Activated T-cell treated with anti-CD3 and anti-CD28 coated beads, Interleukin-2, amount 50 U/mL, for 4 hours (primary cell): ENCODE measurements around the gene PNPLA7. TPM values are rescaled to one million over a fixed set of nuclear protein-coding genes. Genes with fewer than 3 reads are reported as not detected.

ENCODE experiments used
- ATAC-seq, 2 donors: fragments of 200-7000 bp; cut with Tn5 transposase; one replicate each; pipeline ENCODE4 v1.10.0; 2021
- DNase-seq: peaks from one replicate; pipeline ENCODE4 v3.0.0-alpha.2; 2020
- H3K27me3 Mint-ChIP-seq: one replicate; pipeline ENCODE4 v1.8.0; 2021; ENCODE audit warnings: low read depth, mixed read lengths
- H3K36me3 Mint-ChIP-seq: one replicate; pipeline ENCODE4 v1.8.0; 2022; ENCODE audit warnings: mixed read lengths; ENCODE audit not compliant: insufficient read depth
- H3K4me1 Mint-ChIP-seq: one replicate; pipeline ENCODE4 v1.8.0; 2021; ENCODE audit warnings: low read depth, mixed read lengths
- H3K4me3 Mint-ChIP-seq: one replicate; pipeline ENCODE4 v1.8.0; 2021; ENCODE audit warnings: mild to moderate bottlenecking, moderate library complexity, mixed read lengths
- H3K9me3 Mint-ChIP-seq: one replicate; pipeline ENCODE4 v1.8.0; 2021; ENCODE audit warnings: mixed read lengths
- total RNA-seq, 3 donors: library from RNA; stranded (reverse); gene quantifications; one replicate each; pipeline ENCODE4 v1.2.1, GENCODE V29; 2021

Gene PNPLA7
- total RNA-seq, 3 donors from 2014 or later, result 1.3 to 1.9 (median 1.8) TPM

DNA sequence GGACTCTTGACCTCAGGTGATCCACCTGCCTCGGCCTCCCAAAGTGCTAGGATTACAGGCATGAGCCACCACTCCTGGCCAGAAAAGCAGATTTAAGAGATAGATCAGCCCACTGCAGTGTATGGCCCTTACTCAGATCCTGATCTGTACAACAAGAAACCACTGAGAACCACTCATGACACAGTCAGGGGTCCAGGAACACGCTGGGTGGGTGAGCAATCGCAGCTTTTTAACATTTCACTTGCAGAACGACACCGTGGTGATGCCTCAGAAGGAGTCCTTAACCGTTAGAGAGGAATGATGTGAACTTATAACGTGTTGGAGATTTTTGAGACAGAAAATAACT is 45.8 kb downstream of the PNPLA7 start:
- Mint-ChIP-seq H3K4me1 (no peaks in the 10 kb centered on the region), H3K27me3 (no peaks in the 10 kb centered on the region), H3K9me3 (no peaks in the 10 kb centered on the region), H3K36me3 (no peaks in the 10 kb centered on the region), H3K4me3 (no peak overlapping the region)
- ATAC-seq, result no peak
- no peak for DNase-seq

DNA sequence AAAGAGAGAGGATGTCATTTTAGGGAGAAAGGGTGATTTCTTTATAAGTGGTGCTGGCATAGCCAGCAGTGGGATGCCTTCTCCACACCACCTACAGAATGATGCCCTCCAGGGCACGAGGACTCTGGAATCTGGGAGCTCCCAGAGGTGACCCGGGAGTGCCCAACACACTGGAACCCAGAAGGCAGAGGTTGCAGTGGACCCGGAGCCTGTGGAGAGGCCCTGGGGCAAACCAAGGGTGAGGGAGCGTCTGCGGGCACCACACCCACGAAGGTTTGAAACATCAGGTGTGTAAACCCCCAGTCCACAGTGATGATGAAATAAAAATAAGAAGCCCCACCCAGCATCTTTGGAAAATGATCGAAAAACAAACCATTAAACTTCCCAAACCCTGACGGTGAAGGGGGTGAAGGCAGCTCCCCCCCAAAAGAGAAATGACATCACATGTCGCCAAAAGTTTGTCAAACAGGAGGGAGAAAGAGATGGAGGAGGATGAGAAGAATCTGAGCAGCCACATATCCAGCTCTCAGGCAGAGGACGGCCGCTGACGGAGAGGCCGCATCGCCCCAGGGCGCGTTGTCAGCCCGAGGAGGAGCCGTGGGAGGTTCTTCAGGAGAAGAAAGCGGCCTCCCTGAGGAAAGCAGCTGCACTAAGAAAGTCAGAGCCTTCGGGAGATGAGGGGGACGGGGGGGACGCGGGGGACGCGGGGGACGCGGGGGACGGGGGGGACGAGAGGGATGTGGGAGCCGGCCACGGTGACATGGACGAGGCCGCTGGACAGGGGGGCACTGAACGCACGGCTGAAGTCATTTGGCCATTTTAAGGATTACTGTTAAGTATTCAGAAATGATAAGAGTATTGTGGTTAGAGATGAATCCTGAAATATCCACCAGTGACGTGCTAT is 47.9 kb downstream of the PNPLA7 start:
- ATAC-seq, result no peak
- H3K36me3 Mint-ChIP-seq, result no peaks in the 10 kb centered on the region
- H3K27me3 Mint-ChIP-seq, result no peaks in the 10 kb centered on the region
- H3K9me3 Mint-ChIP-seq, result no peaks in the 10 kb centered on the region
- no peak for DNase-seq
- no peaks in the 10 kb centered on the region for H3K4me1 Mint-ChIP-seq
- no peak overlapping the region for H3K4me3 Mint-ChIP-seq

DNA sequence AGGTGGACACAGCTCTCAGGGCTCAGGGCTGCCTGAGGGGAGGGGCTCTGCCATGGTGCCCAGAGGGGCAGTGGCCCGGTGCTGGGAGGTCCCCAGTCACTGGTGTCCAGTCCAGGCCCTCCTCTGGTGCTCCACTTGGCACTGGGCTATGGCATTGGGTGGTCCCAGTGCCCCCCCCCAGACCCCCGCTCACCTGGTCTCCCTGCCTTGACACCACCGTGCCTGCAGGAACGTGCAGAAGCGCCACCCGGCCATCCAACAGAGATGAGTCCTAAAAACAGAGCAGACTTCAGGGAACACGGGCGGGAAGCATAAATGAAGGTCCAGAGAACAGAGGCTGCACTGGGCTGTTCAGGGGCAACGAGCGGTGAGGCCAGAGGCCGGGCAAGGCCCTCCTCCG is 48.7 kb downstream of the PNPLA7 start:
- no peak for ATAC-seq
- DNase-seq, result no peak
- Mint-ChIP-seq H3K9me3 (no peaks in the 10 kb centered on the region), H3K4me1 (no peaks in the 10 kb centered on the region), H3K36me3 (no peaks in the 10 kb centered on the region), H3K27me3 (no peaks in the 10 kb centered on the region), H3K4me3 (no peak overlapping the region)

DNA sequence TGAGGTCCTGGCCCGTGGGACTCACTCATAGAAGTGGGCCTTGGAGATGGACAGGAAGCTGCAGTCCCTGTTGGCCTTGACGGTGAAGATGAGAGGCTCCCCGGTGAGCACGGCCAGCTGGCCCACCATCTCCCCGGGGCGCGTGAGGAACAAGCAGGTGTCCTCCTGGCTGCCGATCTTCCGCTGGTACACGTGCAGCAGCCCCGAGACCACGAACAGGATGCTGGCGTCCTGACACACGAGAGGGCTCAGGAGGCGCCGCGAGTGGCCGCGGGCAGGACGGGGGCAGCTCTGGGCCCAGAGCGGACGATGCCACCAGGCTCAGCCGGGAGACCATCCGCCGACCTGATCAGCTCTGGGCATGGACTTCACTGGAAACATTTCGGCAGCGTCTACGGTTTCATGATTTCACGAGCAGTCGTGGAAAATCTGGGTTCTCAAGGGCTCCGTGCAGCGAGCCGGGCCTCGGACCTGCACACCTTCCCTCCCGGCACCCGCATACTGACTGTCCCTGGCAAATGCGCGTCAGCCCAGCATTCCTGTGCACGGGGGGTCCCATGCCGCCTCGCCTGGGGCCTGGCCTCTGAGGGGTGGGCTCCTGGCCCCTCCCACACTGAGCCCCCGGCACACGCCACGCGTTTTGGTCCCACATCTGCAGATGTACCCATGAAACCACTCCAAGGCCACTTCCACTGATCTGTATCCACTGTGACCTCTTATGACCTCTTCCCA is 49.4 kb downstream of the PNPLA7 start:
- no peaks in the 10 kb centered on the region for H3K9me3 Mint-ChIP-seq
- DNase-seq (no peak), ATAC-seq (no peak)
- H3K36me3 Mint-ChIP-seq, result no peaks in the 10 kb centered on the region
- no peaks in the 10 kb centered on the region for H3K4me1 Mint-ChIP-seq
- H3K4me3 Mint-ChIP-seq, result no peak overlapping the region
- no peaks in the 10 kb centered on the region for H3K27me3 Mint-ChIP-seq

DNA sequence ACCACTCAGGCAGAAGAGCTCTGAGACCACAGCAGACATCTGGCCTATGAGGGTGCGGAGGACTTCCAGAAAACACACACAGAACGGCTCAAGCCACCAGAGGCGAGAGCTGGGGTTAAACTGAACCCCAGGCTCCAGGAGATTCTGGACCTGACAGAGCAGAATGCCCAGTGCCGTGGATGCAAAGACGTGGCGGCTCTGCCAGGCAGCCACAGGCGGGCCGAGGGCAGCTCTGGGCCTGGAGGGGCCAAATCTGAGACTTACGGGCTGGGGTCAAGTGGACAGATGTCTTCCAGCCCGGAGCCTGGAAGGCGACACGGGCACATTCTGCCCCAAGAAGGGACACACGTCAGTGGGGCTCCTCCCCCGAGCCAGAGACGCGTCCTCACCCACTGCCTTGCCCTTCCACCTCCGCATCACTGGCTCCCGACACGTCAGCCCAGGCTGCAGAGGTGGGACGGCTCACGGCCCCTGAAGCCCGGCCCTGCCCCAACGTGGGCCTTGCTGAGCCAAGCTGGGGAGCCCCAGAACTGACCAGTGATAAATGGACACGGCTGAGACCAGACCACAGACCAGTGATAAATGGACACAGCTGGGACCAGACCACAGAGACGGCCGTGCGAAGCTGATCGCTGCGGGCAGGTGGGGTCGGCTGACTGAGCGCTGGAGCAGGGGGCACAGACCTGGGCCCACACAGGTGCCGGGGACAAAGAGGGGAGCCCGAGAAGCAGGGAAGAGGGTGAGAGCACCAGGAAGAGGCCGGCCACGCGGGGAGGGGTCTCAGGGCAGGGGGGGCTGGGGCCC is 50.1 kb downstream of the PNPLA7 start:
- Mint-ChIP-seq H3K9me3 (no peaks in the 10 kb centered on the region), H3K36me3 (no peaks in the 10 kb centered on the region), H3K4me1 (no peaks in the 10 kb centered on the region), H3K27me3 (no peaks in the 10 kb centered on the region), H3K4me3 (no peak overlapping the region)
- ATAC-seq (no peak), DNase-seq (no peak)

DNA sequence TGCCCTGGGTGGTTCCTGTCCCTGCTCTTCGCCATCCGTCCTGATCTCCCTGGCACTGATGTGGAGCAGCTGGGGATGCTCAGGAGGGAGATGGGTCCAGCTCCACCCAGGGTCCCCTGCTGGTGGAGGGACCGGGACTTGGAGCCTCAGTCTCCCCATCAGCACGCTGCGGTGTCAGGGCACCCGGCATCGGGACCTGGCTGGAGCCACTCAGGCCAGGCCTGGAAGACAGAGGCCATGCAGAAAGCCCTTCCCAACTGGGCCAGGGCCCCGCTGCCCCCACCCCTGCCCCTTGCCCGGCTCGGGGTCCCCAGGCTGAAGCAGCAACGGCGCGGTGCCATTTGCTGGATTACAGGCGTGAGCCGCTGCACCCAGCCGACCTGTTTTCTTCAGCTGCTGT is 50.8 kb downstream of the PNPLA7 start:
- DNase-seq (no peak), ATAC-seq (no peak)
- H3K36me3 Mint-ChIP-seq, result no peaks in the 10 kb centered on the region
- no peaks in the 10 kb centered on the region for H3K9me3 Mint-ChIP-seq
- H3K4me3 Mint-ChIP-seq, result no peak overlapping the region
- peaks cover under 1% of the 10 kb centered on the region for H3K4me1 Mint-ChIP-seq
- no peaks in the 10 kb centered on the region for H3K27me3 Mint-ChIP-seq

DNA sequence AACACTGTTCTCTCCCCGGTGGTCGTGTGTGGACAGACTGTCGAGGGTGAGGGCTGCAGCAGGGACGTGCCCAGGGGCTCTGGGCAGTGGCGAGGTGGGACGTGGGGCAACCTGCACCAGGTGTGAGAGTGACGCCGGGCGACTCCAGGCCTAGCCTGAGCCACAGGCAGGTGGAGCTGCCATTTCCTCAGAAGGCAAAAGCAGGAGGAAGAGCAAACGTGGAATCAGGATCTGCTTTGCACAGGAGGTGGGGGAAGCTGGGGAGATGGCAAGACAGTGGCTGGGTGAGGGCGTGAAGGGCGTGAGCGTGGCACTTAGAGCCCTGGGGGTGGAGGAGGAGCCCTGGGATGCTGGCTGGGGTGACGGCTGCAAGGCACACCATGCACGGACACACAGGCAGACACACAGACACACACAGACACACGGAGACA is 51.5 kb downstream of the PNPLA7 start:
- no peaks in the 10 kb centered on the region for H3K27me3 Mint-ChIP-seq
- peaks cover 5% of the 10 kb centered on the region for H3K4me1 Mint-ChIP-seq
- no peaks in the 10 kb centered on the region for H3K36me3 Mint-ChIP-seq
- ATAC-seq (no peak), DNase-seq (no peak)
- no peak overlapping the region for H3K4me3 Mint-ChIP-seq
- H3K9me3 Mint-ChIP-seq, result no peaks in the 10 kb centered on the region

DNA sequence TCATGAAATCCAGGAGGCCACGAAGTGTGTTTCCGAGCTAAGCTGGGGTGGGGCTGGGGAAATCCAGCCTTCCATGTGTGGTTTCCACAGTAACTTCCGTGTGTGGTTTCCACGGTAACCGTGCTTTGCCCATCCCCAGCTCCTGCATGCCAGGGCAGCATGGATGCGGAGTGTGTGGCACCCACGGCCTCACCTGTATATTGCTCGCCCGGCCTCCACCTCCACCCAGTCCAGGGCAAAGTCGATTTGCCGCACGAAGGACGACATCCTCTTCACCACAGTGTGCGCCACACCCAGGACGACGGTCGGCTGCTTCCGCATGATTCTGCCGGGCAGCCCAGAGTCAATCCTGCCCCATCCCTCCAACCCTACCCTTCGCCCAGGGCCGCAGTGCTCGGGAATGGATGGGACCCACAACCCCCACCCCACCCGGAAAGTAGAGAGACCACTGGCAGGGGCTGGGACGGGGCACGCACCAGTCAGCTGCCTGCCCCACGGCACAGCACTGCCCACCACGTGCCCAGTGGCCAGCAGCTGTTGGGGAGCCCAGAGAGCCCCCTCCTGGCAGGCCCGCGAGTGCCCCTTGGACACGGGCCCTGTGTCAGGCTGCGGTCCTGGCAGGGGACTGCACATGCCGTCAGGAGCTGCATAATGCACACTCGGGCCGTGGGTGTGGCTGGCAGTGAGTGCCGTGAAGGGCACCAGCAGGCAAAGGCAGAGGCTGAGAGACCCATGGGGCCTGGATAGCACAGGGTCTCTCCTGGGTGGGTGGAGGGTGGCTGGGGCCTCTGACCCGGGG is 52.1 kb downstream of the PNPLA7 start:
- no peaks in the 10 kb centered on the region for H3K9me3 Mint-ChIP-seq
- H3K36me3 Mint-ChIP-seq, result no peaks in the 10 kb centered on the region

DNA sequence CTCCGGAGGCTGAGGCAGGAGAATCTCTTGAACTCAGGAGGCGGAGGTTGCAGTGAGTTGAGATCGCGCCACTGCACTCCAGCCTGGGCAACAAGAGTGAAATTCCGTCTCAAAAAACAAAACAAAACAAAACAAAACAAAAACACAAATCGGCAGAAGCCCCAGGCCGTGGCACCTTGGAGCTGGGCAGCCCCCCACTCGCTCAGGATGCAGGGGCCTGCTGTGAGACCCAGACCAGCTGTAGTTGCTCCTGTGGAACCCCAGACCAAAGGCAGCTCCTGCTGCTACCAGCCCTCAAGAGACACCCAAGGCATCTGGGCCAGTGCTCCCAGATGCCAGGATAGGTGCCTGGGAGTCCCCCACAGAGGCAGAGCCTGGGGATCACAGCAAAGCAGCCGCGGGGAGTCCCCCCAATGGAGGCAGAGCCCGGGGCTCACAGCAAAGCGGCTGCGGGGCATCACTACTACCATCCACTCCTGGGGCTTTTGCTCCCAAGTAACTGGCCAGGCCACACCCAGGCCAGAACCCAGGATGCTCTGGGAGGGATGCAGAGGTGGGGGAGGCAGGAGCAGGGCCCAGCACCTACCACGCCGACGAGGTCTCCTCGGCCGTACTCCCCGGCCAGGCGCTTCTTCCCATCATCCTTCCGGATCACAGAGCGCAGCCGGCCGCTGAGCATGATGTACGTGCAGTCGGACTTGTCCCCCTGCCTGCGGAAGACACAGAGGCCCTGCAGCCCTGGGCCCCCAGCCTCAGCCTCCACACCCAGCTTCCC is 53.4 kb downstream of the PNPLA7 start:
- Mint-ChIP-seq H3K4me1 (peaks cover 5% of the 10 kb centered on the region), H3K4me3 (no peak overlapping the region), H3K9me3 (no peaks in the 10 kb centered on the region), H3K27me3 (no peaks in the 10 kb centered on the region), H3K36me3 (no peaks in the 10 kb centered on the region)
- ATAC-seq (no peak), DNase-seq (no peak)

More for the DNA sequence above, 52.1 kb downstream of the PNPLA7 start:
- no peak for ATAC-seq
- no peak for DNase-seq
- Mint-ChIP-seq H3K4me3 (no peak overlapping the region), H3K4me1 (peaks cover 5% of the 10 kb centered on the region), H3K27me3 (no peaks in the 10 kb centered on the region)

DNA sequence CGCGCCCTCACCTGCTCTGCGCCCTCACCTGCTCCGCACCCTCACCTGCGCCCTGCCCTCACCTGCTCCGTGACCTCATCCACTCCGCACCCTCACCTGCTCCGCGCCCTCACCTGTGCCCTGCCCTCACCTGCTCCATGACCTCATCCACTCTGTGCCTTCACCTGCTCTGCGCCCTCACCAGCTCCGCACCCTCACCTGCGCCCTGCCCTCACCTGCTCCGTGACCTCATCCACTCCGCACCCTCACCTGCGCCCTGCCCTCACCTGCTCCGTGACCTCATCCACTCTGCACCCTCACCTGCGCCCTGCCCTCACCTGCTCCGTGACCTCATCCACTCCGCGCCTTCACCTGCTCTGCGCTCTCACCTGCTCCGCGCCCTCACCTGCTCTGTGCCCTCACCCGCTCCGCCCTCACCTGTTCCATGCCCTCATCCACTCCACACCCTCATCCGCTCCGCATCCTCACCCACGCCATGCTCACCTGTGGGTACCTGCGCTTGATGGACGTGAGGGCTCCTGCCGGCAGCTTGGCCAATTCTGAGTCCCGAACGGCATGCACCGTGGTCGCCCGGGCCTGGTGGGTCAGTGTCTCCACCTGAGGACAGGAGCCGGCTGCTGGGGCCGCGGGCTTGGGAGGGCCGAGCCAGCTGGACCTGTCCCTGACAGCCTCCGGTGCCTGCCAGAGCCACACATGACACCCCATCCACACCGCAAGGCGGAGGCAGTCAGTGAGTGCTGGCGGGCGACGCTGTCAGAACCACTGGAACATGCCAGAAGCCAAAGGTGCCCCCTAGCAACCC is 55.5 kb downstream of the PNPLA7 start:
- ATAC-seq (no peak), DNase-seq (no peak)
- Mint-ChIP-seq H3K9me3 (no peaks in the 10 kb centered on the region), H3K27me3 (no peaks in the 10 kb centered on the region), H3K36me3 (no peaks in the 10 kb centered on the region), H3K4me3 (no peak overlapping the region), H3K4me1 (peaks cover 8% of the 10 kb centered on the region)

DNA sequence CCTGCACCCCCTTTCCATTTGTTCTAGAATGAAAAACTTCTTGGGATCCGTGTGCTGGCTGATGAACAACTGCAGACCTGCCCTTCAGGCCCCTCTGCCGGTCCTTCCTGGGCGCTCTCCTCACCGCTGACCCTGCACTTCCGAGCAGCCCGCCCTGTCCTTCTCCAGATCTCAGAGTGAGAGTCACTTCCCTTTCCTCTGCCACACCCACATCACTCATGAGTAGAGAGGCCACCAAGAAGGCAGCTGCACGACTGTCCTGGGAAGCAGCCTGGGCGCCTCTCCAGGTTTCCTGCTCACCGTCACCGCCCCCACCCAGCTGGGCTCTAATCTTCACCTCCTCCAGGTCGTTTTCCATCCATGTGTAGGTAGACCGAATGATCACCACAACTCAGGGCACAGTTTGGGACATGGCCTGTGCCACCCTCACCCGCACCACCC is 56.1 kb downstream of the PNPLA7 start:
- Mint-ChIP-seq H3K27me3 (no peaks in the 10 kb centered on the region), H3K9me3 (no peaks in the 10 kb centered on the region), H3K36me3 (no peaks in the 10 kb centered on the region), H3K4me1 (peaks cover 8% of the 10 kb centered on the region), H3K4me3 (no peak overlapping the region)
- ATAC-seq, result no peak
- DNase-seq, result no peak

DNA sequence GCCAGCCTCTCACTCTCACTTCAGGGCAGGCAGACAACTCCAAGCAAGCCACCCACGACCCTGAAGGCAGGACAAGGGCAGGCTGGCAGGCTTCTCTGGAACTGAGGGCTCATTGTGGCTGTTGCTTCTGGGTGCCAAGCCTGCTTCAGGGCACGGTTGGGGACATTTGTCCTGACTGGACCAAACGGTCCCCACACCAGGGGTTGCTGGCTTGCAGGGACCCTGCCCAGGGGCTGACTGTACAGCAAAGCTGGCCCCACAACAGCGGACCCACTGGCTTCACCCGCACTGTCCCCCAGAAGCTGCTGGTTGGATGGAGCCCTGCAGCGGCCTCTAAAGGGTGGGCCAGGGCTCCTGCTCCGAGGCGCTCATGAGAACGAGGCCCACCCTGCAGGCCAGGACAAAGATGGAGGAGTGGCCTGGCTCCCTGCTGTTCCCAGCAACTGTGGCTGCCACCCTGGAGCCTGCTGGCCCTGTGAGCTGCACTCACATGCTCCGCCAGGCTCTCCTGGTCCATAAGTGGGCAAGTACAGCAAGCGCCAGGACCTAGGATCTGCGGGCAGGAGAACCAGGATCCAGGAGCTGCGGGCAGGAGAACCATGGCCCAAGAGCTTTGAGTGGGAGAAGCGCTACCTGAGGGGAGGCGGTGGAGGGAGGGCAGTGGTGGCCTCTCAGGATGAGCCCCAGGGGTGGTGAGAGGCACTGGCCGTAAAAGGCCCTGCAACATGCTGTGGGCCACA is 56.7 kb downstream of the PNPLA7 start:
- Mint-ChIP-seq H3K4me3 (no peak overlapping the region), H3K36me3 (no peaks in the 10 kb centered on the region), H3K4me1 (peaks cover 8% of the 10 kb centered on the region), H3K27me3 (no peaks in the 10 kb centered on the region), H3K9me3 (no peaks in the 10 kb centered on the region)
- ATAC-seq (no peak), DNase-seq (no peak)
